Right atrium auricular region (tissue), 2 donors: ENCODE results near the gene CINP. TPM values are rescaled to one million over a fixed set of nuclear protein-coding genes. Genes with fewer than 3 reads are reported as not detected.

ENCODE experiments used
- DNase-seq: peaks from one replicate; pipeline ENCODE4 v3.0.0-alpha.2; 2019; ENCODE audit warnings: low spot score
- H3K27ac ChIP-seq, 2 donors: fragments of 200-600 bp; sonication (generic); 1 replicate in 1 of 2; 2 replicates in 1 of 2; pipeline ENCODE4 v1.5.1; 2016 to 2019
- H3K27me3 ChIP-seq, 2 donors: fragments of 200-600 bp; sonication (generic); one replicate each; pipeline versions ENCODE4 v1.5.1 to v1.6.0; 2017 to 2019
- H3K36me3 ChIP-seq: fragments of 200-600 bp; sonication (generic); one replicate; pipeline ENCODE4 v1.5.1; 2016
- H3K4me1 ChIP-seq, 2 donors: fragments of 200-600 bp; sonication (generic); one replicate each; pipeline versions ENCODE4 v1.5.1 to v1.6.0; 2017 to 2019
- H3K4me3 ChIP-seq, 2 donors: fragments of 200-600 bp; sonication (generic); 1 replicate in 1 of 2; 2 replicates in 1 of 2; pipeline ENCODE4 v1.5.1; 2017 to 2019; ENCODE audit warnings: mild to moderate bottlenecking in 1 of 2, moderate library complexity in 1 of 2
- H3K9me3 ChIP-seq, 2 donors: fragments of 200-600 bp; sonication (generic); one replicate each; pipeline ENCODE4 v1.5.1; 2019
- total RNA-seq, 2 donors: library from RNA; depleted of rRNA; stranded (reverse); fragments of >200 nt; gene quantifications; one replicate each; pipeline ENCODE4 v1.1.0, GENCODE V29; 2016
- TF ChIP-seq, protein P1 (sequence below), 2 donors: fragments of 200-600 bp; sonication (generic); IDR thresholded peaks; one replicate each; pipeline ENCODE4 v1.5.1; 2019; ENCODE audit warnings: antibody characterized with exemption in 2 of 2

Gene CINP
- 10 to 100 TPM; 25.0 to 31.3 TPM for total RNA-seq

DNA sequence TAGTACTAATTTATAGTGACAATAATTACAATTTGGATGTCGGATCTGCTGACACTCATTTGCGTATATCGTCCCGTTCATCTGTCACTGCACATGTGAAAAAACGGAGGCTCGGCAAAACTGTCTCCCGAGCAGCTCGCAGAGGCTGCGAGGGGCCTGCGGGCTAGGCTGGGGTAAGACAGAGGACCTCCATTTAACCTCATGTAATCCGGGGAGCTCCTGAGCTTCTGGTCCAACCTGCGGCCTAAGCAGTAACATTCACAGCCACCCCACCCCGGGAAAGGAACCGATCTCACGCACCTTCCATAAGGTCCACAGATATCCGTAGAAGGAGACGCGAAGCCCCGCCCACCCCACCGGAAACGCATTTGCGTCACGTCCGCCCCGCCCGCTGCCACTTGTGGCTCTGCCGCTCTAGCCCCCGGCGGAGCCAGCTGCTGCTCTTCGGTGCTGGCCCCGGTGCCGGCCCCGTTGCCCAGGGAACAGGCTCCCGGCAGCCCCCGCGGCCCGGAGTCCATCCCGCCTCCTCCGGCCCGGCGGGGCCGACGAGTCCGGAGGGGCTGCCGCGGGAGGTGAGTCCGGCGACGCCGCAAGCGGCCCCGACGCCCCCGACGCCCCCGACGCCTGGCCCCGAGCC lies at the start of gene CINP, which contains the start of gene TECPR2:
Gene CINP, minus strand, starts transcription at position 346 of the 637 bp plus-strand sequence. Its CDS starts 39 bp downstream, at position 307.
Gene TECPR2, plus strand, starts transcription at position 397 of the 637 bp plus-strand sequence. CDS start 13,781 bp downstream, outside the sequence.
- TF ChIP-seq, protein P1, sequence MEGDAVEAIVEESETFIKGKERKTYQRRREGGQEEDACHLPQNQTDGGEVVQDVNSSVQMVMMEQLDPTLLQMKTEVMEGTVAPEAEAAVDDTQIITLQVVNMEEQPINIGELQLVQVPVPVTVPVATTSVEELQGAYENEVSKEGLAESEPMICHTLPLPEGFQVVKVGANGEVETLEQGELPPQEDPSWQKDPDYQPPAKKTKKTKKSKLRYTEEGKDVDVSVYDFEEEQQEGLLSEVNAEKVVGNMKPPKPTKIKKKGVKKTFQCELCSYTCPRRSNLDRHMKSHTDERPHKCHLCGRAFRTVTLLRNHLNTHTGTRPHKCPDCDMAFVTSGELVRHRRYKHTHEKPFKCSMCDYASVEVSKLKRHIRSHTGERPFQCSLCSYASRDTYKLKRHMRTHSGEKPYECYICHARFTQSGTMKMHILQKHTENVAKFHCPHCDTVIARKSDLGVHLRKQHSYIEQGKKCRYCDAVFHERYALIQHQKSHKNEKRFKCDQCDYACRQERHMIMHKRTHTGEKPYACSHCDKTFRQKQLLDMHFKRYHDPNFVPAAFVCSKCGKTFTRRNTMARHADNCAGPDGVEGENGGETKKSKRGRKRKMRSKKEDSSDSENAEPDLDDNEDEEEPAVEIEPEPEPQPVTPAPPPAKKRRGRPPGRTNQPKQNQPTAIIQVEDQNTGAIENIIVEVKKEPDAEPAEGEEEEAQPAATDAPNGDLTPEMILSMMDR (IDR thresholded peaks at IDR 0.05), result no peak
- Histone ChIP-seq H3K4me3 (peak within 1 kb of the TSS; percentile 83 to 98), H3K9me3 (no peaks in the 10 kb centered on the region), H3K27ac (peak within 1 kb of the TSS; percentile 96 to 97), H3K4me1 (peaks cover 0 to 26% of the 10 kb centered on the region in 2 donors), H3K36me3 (peaks cover 6% of the 10 kb centered on the region), H3K27me3 (no peaks in the 10 kb centered on the region)
- peak; percentile 98 for DNase-seq

DNA sequence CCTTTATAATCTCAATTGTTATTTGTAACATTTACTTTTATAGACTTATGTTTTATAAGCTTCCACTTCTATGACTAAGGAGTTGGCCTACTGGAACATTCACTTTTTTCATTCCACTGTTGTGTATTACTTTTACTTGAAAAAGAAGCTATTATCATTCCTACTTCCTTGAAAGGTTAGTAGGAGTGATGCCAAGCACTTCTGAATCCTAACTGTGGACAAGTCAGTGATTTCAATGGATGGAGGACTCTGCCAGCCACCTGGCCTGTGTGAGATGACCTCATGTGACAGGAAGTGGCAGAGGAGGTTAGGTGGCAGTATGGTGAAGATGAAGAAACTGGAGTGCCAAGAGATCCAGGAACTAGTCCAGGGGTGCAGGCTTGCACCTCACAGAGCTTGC lies 46.0 kb upstream of the CINP start:
- peaks cover 0 to 16% of the 10 kb centered on the region in 2 donors for H3K4me1 ChIP-seq
- TF ChIP-seq, protein P1 (IDR thresholded peaks at IDR 0.05), result no peak
- H3K9me3 ChIP-seq, result no peaks in the 10 kb centered on the region

GRCh38 chr14:102407258-102407657 lies 44.6 kb upstream of the CINP start:
- Histone ChIP-seq H3K9me3 (peaks cover 0 to 12% of the 10 kb centered on the region in 2 donors), H3K27me3 (no peaks in the 10 kb centered on the region), H3K4me1 (peaks cover 0 to 16% of the 10 kb centered on the region in 2 donors), H3K27ac (peak overlapping the region; percentile 75 to 79), H3K36me3 (no peaks in the 10 kb centered on the region), H3K4me3 (no peak overlapping the region)
- no peak for DNase-seq
- TF ChIP-seq, protein P1 (IDR thresholded peaks at IDR 0.05), result no peak

More for the DNA sequence above, 46.0 kb upstream of the CINP start:
- Histone ChIP-seq H3K4me3 (no peak overlapping the region), H3K27ac (peak overlapping the region; percentile 75 to 79), H3K27me3 (no peaks in the 10 kb centered on the region), H3K36me3 (no peaks in the 10 kb centered on the region)
- DNase-seq, result no peak

GRCh38 chr14:102403028-102403427 lies 40.3 kb upstream of the CINP start:
- H3K27ac ChIP-seq, result no peak overlapping the region
- peaks cover 0 to 6% of the 10 kb centered on the region in 2 donors for H3K4me1 ChIP-seq
- no peaks in the 10 kb centered on the region for H3K27me3 ChIP-seq
- no peaks in the 10 kb centered on the region for H3K36me3 ChIP-seq
- TF ChIP-seq, protein P1 (IDR thresholded peaks at IDR 0.05), result no peak
- no peak for DNase-seq
- H3K9me3 ChIP-seq, result peaks cover 0 to 18% of the 10 kb centered on the region in 2 donors
- H3K4me3 ChIP-seq, result no peak overlapping the region

GRCh38 chr14:102396521-102396920 lies 33.8 kb upstream of the CINP start:
- peaks cover 0 to 7% of the 10 kb centered on the region in 2 donors for H3K4me1 ChIP-seq
- TF ChIP-seq, protein P1 (IDR thresholded peaks at IDR 0.05), result no peak
- H3K9me3 ChIP-seq, result no peaks in the 10 kb centered on the region
- no peaks in the 10 kb centered on the region for H3K27me3 ChIP-seq
- no peak overlapping the region for H3K4me3 ChIP-seq
- H3K36me3 ChIP-seq, result no peaks in the 10 kb centered on the region
- H3K27ac ChIP-seq, result no peak overlapping the region
- DNase-seq, result no peak
